Cardiac muscle cell (in vitro differentiated cells and primary cell): ENCODE data around the gene MINDY4. TPM values are rescaled to one million over a fixed set of nuclear protein-coding genes. Genes with fewer than 3 reads are reported as not detected.
A peak's percentile ranks its signal among the peaks of the same experiment; 100 is the strongest.

Experiments used
- DNase-seq, 2 donors: peaks; one replicate each; pipeline versions ENCODE4 v3.0.0 to v3.0.0-alpha.2; 2010 to 2017; ENCODE audit warnings: low read depth in 1 of 2, low spot score in 1 of 2
- H3K27ac ChIP-seq: fragments of 200-600 bp; sonication (generic); 2 replicates; pipeline ENCODE4 v1.5.1; 2016
- H3K27me3 ChIP-seq: fragments of 200-600 bp; sonication (generic); 2 replicates; pipeline ENCODE4 v1.6.0; 2016; ENCODE audit warnings: control low read depth
- H3K36me3 ChIP-seq: fragments of 200-600 bp; sonication (generic); 2 replicates; pipeline ENCODE4 v1.5.1; 2016; ENCODE audit warnings: control low read depth
- H3K4me1 ChIP-seq: fragments of 200-600 bp; sonication (generic); 2 replicates; pipeline ENCODE4 v1.8.1; 2017; ENCODE audit warnings: low read depth, mild to moderate bottlenecking, mixed run types
- H3K4me3 ChIP-seq: fragments of 200-600 bp; sonication (generic); 2 replicates; pipeline ENCODE4 v1.5.1; 2016; ENCODE audit warnings: mild to moderate bottlenecking
- H3K9me3 ChIP-seq: fragments of 200-600 bp; sonication (generic); 2 replicates; pipeline ENCODE4 v1.5.1; 2017; ENCODE audit warnings: low read depth, mild to moderate bottlenecking, control low read depth
- polyA plus RNA-seq: library from polyadenylated mRNA; unstranded; fragments of >200 nt; fragmentation: Nextera tagmentation; extraction: Ambion mirVana; gene quantifications from 2 replicates; pipeline ENCODE4 v1.2.1, GENCODE V29; 2016
- total RNA-seq: library from RNA; depleted of rRNA; stranded (reverse); fragments of >200 nt; gene quantifications from 2 replicates; pipeline ENCODE4 v1.2.3, GENCODE V29; 2016
- TF ChIP-seq, protein P1 (sequence below): IDR thresholded peaks from 2 replicates; pipeline ENCODE4 v1.5.1; 2012; ENCODE audit warnings: low read depth, mild to moderate bottlenecking, low read length

Gene MINDY4
- total and polyA plus RNA-seq, 2 experiments from 2014 or later = 2.7 to 7.5 TPM

GRCh38 chr7:30743371-30744074 lies 27.7 kb upstream of the MINDY4 start:
- DNase-seq = peak; percentile 40 to 77
- peaks cover 6% of the 10 kb centered on the region for H3K4me1 ChIP-seq
- no peaks in the 10 kb centered on the region for H3K9me3 ChIP-seq
- H3K4me3 ChIP-seq = no peak overlapping the region
- H3K36me3 ChIP-seq = no peaks in the 10 kb centered on the region
- H3K27ac ChIP-seq = no peak overlapping the region
- H3K27me3 ChIP-seq = no peaks in the 10 kb centered on the region
- TF ChIP-seq, protein P1, sequence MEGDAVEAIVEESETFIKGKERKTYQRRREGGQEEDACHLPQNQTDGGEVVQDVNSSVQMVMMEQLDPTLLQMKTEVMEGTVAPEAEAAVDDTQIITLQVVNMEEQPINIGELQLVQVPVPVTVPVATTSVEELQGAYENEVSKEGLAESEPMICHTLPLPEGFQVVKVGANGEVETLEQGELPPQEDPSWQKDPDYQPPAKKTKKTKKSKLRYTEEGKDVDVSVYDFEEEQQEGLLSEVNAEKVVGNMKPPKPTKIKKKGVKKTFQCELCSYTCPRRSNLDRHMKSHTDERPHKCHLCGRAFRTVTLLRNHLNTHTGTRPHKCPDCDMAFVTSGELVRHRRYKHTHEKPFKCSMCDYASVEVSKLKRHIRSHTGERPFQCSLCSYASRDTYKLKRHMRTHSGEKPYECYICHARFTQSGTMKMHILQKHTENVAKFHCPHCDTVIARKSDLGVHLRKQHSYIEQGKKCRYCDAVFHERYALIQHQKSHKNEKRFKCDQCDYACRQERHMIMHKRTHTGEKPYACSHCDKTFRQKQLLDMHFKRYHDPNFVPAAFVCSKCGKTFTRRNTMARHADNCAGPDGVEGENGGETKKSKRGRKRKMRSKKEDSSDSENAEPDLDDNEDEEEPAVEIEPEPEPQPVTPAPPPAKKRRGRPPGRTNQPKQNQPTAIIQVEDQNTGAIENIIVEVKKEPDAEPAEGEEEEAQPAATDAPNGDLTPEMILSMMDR = peak; percentile 54

DNA sequence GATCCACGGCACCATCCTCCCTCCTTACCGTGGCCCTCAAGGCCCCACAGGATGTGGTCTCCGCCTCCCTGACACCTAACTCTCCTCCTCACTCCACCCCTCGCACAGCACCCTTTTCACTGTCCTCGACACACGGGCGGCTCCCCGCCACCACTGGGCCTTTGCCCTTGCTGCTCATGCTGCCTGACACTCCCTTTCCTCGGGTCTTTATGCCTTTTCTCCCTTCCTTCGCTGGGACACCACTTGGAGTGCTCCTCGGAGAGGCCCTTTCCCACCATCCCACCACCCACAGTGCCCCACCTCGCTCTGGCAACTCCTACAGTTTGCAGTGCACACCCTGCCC lies 27.2 kb upstream of the MINDY4 start:
- Histone ChIP-seq H3K4me3 (no peak overlapping the region), H3K27me3 (no peaks in the 10 kb centered on the region), H3K4me1 (peaks cover 11% of the 10 kb centered on the region), H3K9me3 (no peaks in the 10 kb centered on the region), H3K36me3 (no peaks in the 10 kb centered on the region), H3K27ac (no peak overlapping the region)
- TF ChIP-seq, protein P1 = no peak
- no peak for DNase-seq

GRCh38 chr7:30745261-30745941 lies 25.8 kb upstream of the MINDY4 start:
- Histone ChIP-seq H3K36me3 (no peaks in the 10 kb centered on the region), H3K9me3 (no peaks in the 10 kb centered on the region), H3K27ac (no peak overlapping the region), H3K4me3 (no peak overlapping the region), H3K4me1 (peaks cover 14% of the 10 kb centered on the region), H3K27me3 (no peaks in the 10 kb centered on the region)
- no peak for DNase-seq
- TF ChIP-seq, protein P1 = no peak

GRCh38 chr7:30750010-30750409 lies 21.2 kb upstream of the MINDY4 start:
- no peak for DNase-seq
- TF ChIP-seq, protein P1 = no peak
- Histone ChIP-seq H3K27ac (no peak overlapping the region), H3K9me3 (no peaks in the 10 kb centered on the region), H3K27me3 (no peaks in the 10 kb centered on the region), H3K36me3 (no peaks in the 10 kb centered on the region), H3K4me1 (peaks cover 14% of the 10 kb centered on the region), H3K4me3 (no peak overlapping the region)

DNA sequence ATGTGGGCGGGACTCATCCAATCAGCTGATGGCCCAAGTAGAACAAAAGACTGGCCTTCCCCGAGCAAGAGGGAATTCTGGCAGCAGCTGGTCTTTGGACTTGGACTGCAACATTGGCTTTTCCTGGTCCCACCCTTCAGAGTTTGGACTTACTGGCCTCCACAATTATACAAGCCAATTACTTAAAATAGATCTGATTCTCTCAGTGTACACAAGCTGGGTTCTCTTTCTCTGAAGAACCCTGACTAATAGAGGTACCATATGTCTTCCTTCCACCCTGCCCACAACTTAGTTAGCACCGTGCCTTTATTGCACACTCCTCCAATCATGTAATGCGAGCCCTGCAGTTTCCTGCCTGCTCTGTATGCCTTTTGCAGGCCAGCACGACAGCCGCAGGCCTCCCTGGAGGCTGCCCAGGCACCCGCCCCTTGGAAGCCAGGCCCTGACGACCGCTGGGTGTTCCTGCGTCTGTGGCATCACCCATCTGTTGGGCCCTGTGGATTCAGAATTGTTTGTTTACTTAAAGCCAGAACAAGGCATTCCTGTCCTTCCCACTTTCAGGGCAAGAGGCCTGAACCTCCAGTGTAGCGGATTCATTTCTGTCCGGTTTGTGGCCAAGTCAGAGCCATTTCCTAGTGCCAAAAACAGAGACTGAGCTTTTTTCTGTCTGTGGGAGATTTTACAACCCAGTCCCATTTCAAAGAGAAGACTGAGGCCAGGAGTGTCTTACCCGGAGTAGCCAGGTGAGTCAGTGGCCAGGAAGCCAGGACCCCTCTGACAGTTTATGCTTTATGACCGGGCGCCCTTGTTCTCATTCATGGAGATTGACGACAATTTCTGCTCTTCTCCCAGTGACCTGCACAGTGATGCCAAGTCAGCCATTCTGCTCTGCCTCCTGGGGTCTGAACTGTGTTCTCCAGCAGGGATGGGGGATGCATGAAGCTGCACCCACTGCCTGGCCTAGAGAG lies 20.2 kb upstream of the MINDY4 start:
- Histone ChIP-seq H3K9me3 (no peaks in the 10 kb centered on the region), H3K4me1 (peaks cover 14% of the 10 kb centered on the region), H3K4me3 (no peak overlapping the region), H3K27me3 (no peaks in the 10 kb centered on the region), H3K36me3 (no peaks in the 10 kb centered on the region), H3K27ac (no peak overlapping the region)
- TF ChIP-seq, protein P1 = no peak
- peak in 1 of 2 donors; percentile 98 for DNase-seq
